H1 (cell line): ENCODE results near the gene CCDC82. TPM values are rescaled to one million over a fixed set of nuclear protein-coding genes. Genes with fewer than 3 reads are reported as not detected.
A peak's percentile ranks its signal among the peaks of the same experiment; 100 is the strongest.

Source experiments
- CTCF ChIA-PET: fragments of 300-600 bp; sonication (Branson Sonifier 250); formaldehyde crosslinking; loops from one replicate; lab custom pipeline; 2021; ENCODE audit not compliant: partially characterized antibody; lab: Charles Lee
- POLR2A ChIA-PET: fragments of 300-600 bp; sonication (Branson Sonifier 250); formaldehyde crosslinking; loops from one replicate; lab custom pipeline; 2021; ENCODE audit warnings: inconsistent platforms; ENCODE audit not compliant: partially characterized antibody; lab: Charles Lee
- DNase-seq, 2 experiments: peaks; one replicate each; pipeline versions ENCODE4 v3.0.0 to v3.0.0-alpha.2; 2010 to 2022; ENCODE audit warnings: low spot score in 2 of 2, low read depth in 1 of 2, mixed read lengths in 1 of 2
- FAIRE-seq: peaks from 2 replicates; lab custom pipeline; 2011; peaks lifted over from hg19 to GRCh38; lab: Jason Lieb, UNC
- H2AFZ ChIP-seq: 2 replicates; pipeline ENCODE4 v1.8.1; 2012; ENCODE audit warnings: low read length, inconsistent platforms
- H2AK5ac ChIP-seq: 2 replicates; pipeline ENCODE4 v1.6.1; 2013; ENCODE audit warnings: low read depth, low read length
- H2BK120ac ChIP-seq: replicated peaks from 2 replicates; pipeline ENCODE3; 2013; ENCODE audit warnings: low read depth, low read length, inconsistent platforms
- H2BK12ac ChIP-seq: 2 replicates; pipeline ENCODE4 v1.6.1; 2013; ENCODE audit warnings: low read depth, low read length
- H2BK15ac ChIP-seq: 2 replicates; pipeline ENCODE4 v1.6.1; 2013; ENCODE audit warnings: low read length
- H2BK20ac ChIP-seq: 2 replicates; pipeline ENCODE4 v1.6.1; 2013; ENCODE audit warnings: low read length
- H2BK5ac ChIP-seq: 2 replicates; pipeline ENCODE4 v1.6.1; 2013; ENCODE audit warnings: low read depth, low read length
- H3K14ac ChIP-seq: 2 replicates; pipeline ENCODE4 v1.6.1; 2013; ENCODE audit warnings: inconsistent platforms; ENCODE audit not compliant: insufficient read length
- H3K18ac ChIP-seq: 2 replicates; pipeline ENCODE4 v1.6.1; 2013; ENCODE audit warnings: low read length; ENCODE audit errors: extremely low read depth
- H3K23ac ChIP-seq: 2 replicates; pipeline ENCODE4 v1.6.1; 2013; ENCODE audit warnings: inconsistent platforms; ENCODE audit not compliant: insufficient read length
- H3K23me2 ChIP-seq: 2 replicates; pipeline ENCODE4 v1.6.1; 2013; ENCODE audit warnings: low read depth, low read length
- H3K27ac ChIP-seq: 2 replicates; pipeline ENCODE4 v1.6.1; 2011; ENCODE audit warnings: low read depth, low read length, inconsistent platforms
- H3K27me3 ChIP-seq, 4 experiments: replicated peaks in 1 of 4; 1 replicate in 1 of 4; 2 replicates in 3 of 4; pipeline versions ENCODE4 v1.6.1 to v1.8.1; 2011 to 2013; ENCODE audit warnings: low read length in 3 of 4, mild to moderate bottlenecking in 3 of 4, inconsistent platforms in 2 of 4, mixed read lengths in 2 of 4, moderate library complexity in 1 of 4; ENCODE audit not compliant: control insufficient read depth in 3 of 4, insufficient read depth in 3 of 4; ENCODE audit errors: extremely low read depth in 1 of 4
- H3K36me3 ChIP-seq, 4 experiments: 2 replicates each; pipeline versions ENCODE4 v1.6.1 to v1.8.1; 2011 to 2013; ENCODE audit warnings: mild to moderate bottlenecking in 4 of 4, low read length in 3 of 4, moderate library complexity in 2 of 4, control low read depth in 1 of 4, inconsistent platforms in 1 of 4; ENCODE audit not compliant: insufficient read depth in 4 of 4, control insufficient read depth in 2 of 4
- H3K4ac ChIP-seq: replicated peaks from 2 replicates; pipeline ENCODE3; 2013; ENCODE audit warnings: low read length, low read depth, mixed read lengths, inconsistent platforms; ENCODE audit not compliant: insufficient read length
- H3K4me1 ChIP-seq, 4 experiments: replicated peaks in 1 of 4; 1 replicate in 1 of 4; 2 replicates in 3 of 4; pipeline versions ENCODE4 v1.6.1 to v1.8.1; 2011 to 2013; ENCODE audit warnings: low read length in 3 of 4, inconsistent platforms in 2 of 4, mixed read lengths in 1 of 4; ENCODE audit not compliant: insufficient read depth in 4 of 4, control insufficient read depth in 3 of 4
- H3K4me2 ChIP-seq, 2 experiments: 2 replicates each; pipeline versions ENCODE4 v1.6.1 to v1.8.1; 2011 to 2013; ENCODE audit warnings: low read depth in 2 of 2, low read length in 2 of 2, control low read depth in 1 of 2, inconsistent platforms in 1 of 2, mild to moderate bottlenecking in 1 of 2; ENCODE audit not compliant: insufficient read depth in 1 of 2
- H3K4me3 ChIP-seq, 4 experiments: fragments of 200-600, 300-600 bp in 1 of 4; sonication (generic), shearing (Covaris generic), sonication (Bioruptor Twin) in 1 of 4; 2 replicates each; pipeline versions ENCODE4 v1.5.1 to v1.8.1; 2011 to 2016; ENCODE audit warnings: low read length in 4 of 4, low read depth in 3 of 4, control low read depth in 2 of 4, inconsistent platforms in 2 of 4, mild to moderate bottlenecking in 2 of 4, mixed read lengths in 1 of 4, moderate library complexity in 1 of 4; ENCODE audit not compliant: insufficient read depth in 2 of 4; ENCODE audit errors: extremely low read depth in 1 of 4
- H3K56ac ChIP-seq: replicated peaks from 2 replicates; pipeline ENCODE3; 2013; ENCODE audit warnings: low read depth, mild to moderate bottlenecking, mixed read lengths, low read length, inconsistent platforms; ENCODE audit not compliant: insufficient read length
- H3K79me1 ChIP-seq: 2 replicates; pipeline ENCODE4 v1.6.1; 2013; ENCODE audit warnings: low read depth, low read length, control low read depth
- H3K79me2 ChIP-seq, 2 experiments: 2 replicates each; pipeline versions ENCODE4 v1.6.1 to v1.8.1; 2012 to 2013; ENCODE audit warnings: low read length in 2 of 2, mild to moderate bottlenecking in 2 of 2, inconsistent platforms in 1 of 2; ENCODE audit not compliant: insufficient read depth in 2 of 2, control insufficient read depth in 1 of 2
- H3K9ac ChIP-seq, 4 experiments: replicated peaks in 1 of 4; 1 replicate in 1 of 4; 2 replicates in 3 of 4; pipeline versions ENCODE4 v1.6.1 to v1.8.1; 2011 to 2013; ENCODE audit warnings: low read depth in 3 of 4, low read length in 3 of 4, control low read depth in 2 of 4, mild to moderate bottlenecking in 2 of 4, moderate library complexity in 2 of 4, inconsistent platforms in 1 of 4; ENCODE audit errors: extremely low read depth in 1 of 4
- H3K9me3 ChIP-seq, 2 experiments: 2 replicates each; pipeline versions ENCODE4 v1.6.1 to v1.8.1; 2012 to 2013; ENCODE audit warnings: mild to moderate bottlenecking in 2 of 2, moderate library complexity in 2 of 2, control low read depth in 1 of 2, inconsistent platforms in 1 of 2, low read depth in 1 of 2, low read length in 1 of 2, mixed read lengths in 1 of 2; ENCODE audit not compliant: insufficient read depth in 2 of 2
- H4K20me1 ChIP-seq, 2 experiments: replicated peaks in 1 of 2; 2 replicates each; pipeline versions ENCODE3 to v1.8.1; 2011 to 2013; ENCODE audit warnings: inconsistent platforms in 2 of 2, low read length in 2 of 2, mild to moderate bottlenecking in 1 of 2; ENCODE audit not compliant: insufficient read depth in 2 of 2, control insufficient read depth in 1 of 2
- H4K5ac ChIP-seq: 2 replicates; pipeline ENCODE4 v1.6.1; 2013; ENCODE audit warnings: low read length, low read depth, mixed read lengths, inconsistent platforms; ENCODE audit not compliant: insufficient read length
- H4K8ac ChIP-seq: 2 replicates; pipeline ENCODE4 v1.8.0; 2013; ENCODE audit warnings: mild to moderate bottlenecking, moderate library complexity, low read length, inconsistent platforms; ENCODE audit not compliant: insufficient read depth; ENCODE audit errors: extremely low read depth
- H4K91ac ChIP-seq: replicated peaks from 2 replicates; pipeline ENCODE3; 2013; ENCODE audit warnings: low read length, mixed read lengths, inconsistent platforms; ENCODE audit not compliant: insufficient read length
- WGBS, 2 experiments: shearing (Covaris generic) in 1 of 2; methylation state at CpG; one replicate each; pipeline versions ENCODE4 v1.1.6 to v1.1.7; 2013 to 2015; ENCODE audit warnings: low lambda C conversion rate in 2 of 2, mixed read lengths in 2 of 2, inconsistent platforms in 1 of 2, low coverage in 1 of 2, missing lambda C conversion rate in 1 of 2; ENCODE audit not compliant: insufficient replicate concordance in 2 of 2, insufficient coverage in 1 of 2, insufficient read length in 1 of 2; ENCODE audit errors: extremely low coverage in 1 of 2, missing lambda C conversion rate in 1 of 2; 5-methylcytosine and 5-hydroxymethylcytosine counted together
- polyA plus RNA-seq, 7 experiments: library from polyadenylated mRNA; depleted of rRNA in 3 of 7; stranded (reverse) in 5 of 7; unstranded in 2 of 7; fragments of >200 nt in 5 of 7; fragments of 200-250 nt in 2 of 7; gene quantifications; 1 replicate in 5 of 7; 2 replicates in 1 of 7; 4 replicates in 1 of 7; pipeline versions ENCODE4 v1.2.1 to v1.2.3, GENCODE V29; 2011 to 2013; ENCODE audit warnings: missing spikeins in 2 of 7, mixed read lengths in 2 of 7
- total RNA-seq: library from RNA; stranded (reverse); fragmentation: NEBNext Ultra II Directional; extraction: Animal tissue kit (Norgen Biotek cat#: 25700); gene quantifications from 2 replicates; pipeline ENCODE4 v1.2.1, GENCODE V29; 2021
- TF ChIP-seq, protein P1 (sequence below): IDR thresholded peaks from 2 replicates; pipeline ENCODE4 v1.6.1; 2012; ENCODE audit warnings: inconsistent platforms
- TF ChIP-seq, protein P2 (sequence below): IDR thresholded peaks from 2 replicates; pipeline ENCODE4 v1.6.1; 2011; ENCODE audit warnings: low read depth, mild to moderate bottlenecking, low read length; ENCODE audit not compliant: insufficient read depth
- TF ChIP-seq, protein P3 (sequence below): IDR thresholded peaks from 2 replicates; pipeline ENCODE4 v1.6.1; 2012; ENCODE audit warnings: inconsistent platforms

The CCDC82 gene
- total and polyA plus RNA-seq, 2 of the 8 experiments (the other 6 are each of a cell fraction or from before 2014, with no cell fraction given), result 6.0 to 15.2 TPM

DNA sequence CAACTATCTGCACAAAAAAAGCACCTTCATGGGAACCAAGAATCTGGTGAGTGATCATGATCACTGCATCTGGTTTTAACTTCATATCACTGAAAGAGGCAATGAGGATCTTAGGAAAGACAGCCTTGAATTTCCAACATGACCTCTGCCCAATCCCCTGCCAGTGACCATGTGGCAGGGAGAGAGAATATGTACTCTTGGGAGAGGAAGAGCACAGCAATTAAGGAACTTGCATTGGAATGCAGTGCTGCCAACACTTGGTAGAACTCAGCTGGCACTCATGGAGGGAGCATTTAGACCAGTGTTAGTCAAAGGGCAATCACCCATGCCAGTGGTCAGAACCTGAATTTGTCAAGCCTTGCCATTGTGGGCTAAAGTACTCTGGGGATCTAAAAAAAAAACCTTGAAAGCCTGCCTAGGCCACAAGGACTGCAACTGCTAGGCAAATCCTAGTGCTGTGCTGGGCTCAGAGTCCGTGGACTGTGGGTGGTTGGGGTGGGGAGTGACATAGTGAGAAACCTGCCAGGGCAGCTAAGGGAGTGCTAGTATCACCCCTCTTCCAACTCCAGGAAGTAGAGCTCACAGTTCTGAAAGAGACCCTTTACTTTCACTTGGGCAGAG is 23.2 kb upstream of the CCDC82 start:
- H3K4ac ChIP-seq, result no peak overlapping the region
- CTCF ChIA-PET, result interaction anchor here (0.6 kb wide), 1 partner anchor 578 kb away, joined by 3 read pairs; no protein-coding TSS in a partner anchor
- peak overlapping the region; percentile 11; the same call in 1 of the 2 replicates for H2AFZ ChIP-seq
- H4K8ac ChIP-seq, result no peak overlapping the region
- POLR2A ChIA-PET, result interaction anchor here (1.0 kb wide), 1 partner anchor 23 kb away, joined by 3 read pairs; the partner anchor contains the start of genes CCDC82 and JRKL
- no peak overlapping the region for H3K14ac ChIP-seq
- no peak overlapping the region for H4K5ac ChIP-seq
- no peaks in the 10 kb centered on the region for H3K23me2 ChIP-seq
- no peaks in the 10 kb centered on the region for H3K9me3 ChIP-seq
- no peak overlapping the region for H4K91ac ChIP-seq
- H3K18ac ChIP-seq, result no peak overlapping the region
- H3K27ac ChIP-seq, result no peak overlapping the region
- FAIRE-seq, result no peak
- H2BK12ac ChIP-seq, result no peak overlapping the region
- H3K4me3 ChIP-seq, result no peak overlapping the region
- no peaks in the 10 kb centered on the region for H3K27me3 ChIP-seq
- no peak overlapping the region for H2BK20ac ChIP-seq
- no peaks in the 10 kb centered on the region for H3K79me1 ChIP-seq
- no peak overlapping the region for H3K9ac ChIP-seq
- H3K56ac ChIP-seq, result no peak overlapping the region
- H3K23ac ChIP-seq, result no peak overlapping the region
- H2BK120ac ChIP-seq, result no peak overlapping the region
- no peak overlapping the region for H3K4me2 ChIP-seq
- H2BK15ac ChIP-seq, result peak overlapping the region; percentile 65; the same call in 1 of the 2 replicates
- H3K36me3 ChIP-seq, result no peaks in the 10 kb centered on the region
- no peak for DNase-seq
- H3K4me1 ChIP-seq, result no peaks in the 10 kb centered on the region
- no peaks in the 10 kb centered on the region for H3K79me2 ChIP-seq
- H2AK5ac ChIP-seq, result no peak overlapping the region
- WGBS, 2 experiments, result 100% methylated on average over 1 of the region's 1 CpG; no CpG with 5 or more reads in 1 of the 2 experiments
- no peaks in the 10 kb centered on the region for H4K20me1 ChIP-seq
- no peak overlapping the region for H2BK5ac ChIP-seq
- TF ChIP-seq, protein P1, sequence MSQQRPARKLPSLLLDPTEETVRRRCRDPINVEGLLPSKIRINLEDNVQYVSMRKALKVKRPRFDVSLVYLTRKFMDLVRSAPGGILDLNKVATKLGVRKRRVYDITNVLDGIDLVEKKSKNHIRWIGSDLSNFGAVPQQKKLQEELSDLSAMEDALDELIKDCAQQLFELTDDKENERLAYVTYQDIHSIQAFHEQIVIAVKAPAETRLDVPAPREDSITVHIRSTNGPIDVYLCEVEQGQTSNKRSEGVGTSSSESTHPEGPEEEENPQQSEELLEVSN, result peak; percentile 22; the same call in 1 of the 2 replicates
- TF ChIP-seq, protein P2, sequence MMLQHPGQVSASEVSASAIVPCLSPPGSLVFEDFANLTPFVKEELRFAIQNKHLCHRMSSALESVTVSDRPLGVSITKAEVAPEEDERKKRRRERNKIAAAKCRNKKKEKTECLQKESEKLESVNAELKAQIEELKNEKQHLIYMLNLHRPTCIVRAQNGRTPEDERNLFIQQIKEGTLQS, result no peak
- TF ChIP-seq, protein P3, sequence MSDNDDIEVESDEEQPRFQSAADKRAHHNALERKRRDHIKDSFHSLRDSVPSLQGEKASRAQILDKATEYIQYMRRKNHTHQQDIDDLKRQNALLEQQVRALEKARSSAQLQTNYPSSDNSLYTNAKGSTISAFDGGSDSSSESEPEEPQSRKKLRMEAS, result peak; percentile 35; the same call in 1 of the 2 replicates
